LHCN-M2 (cell line): ENCODE data around the gene ZNF581. TPM values are rescaled to one million over a fixed set of nuclear protein-coding genes. Genes with fewer than 3 reads are reported as not detected.

Experiments used
- DNase-seq: peaks from one replicate; pipeline ENCODE4 v3.0.0-alpha.2; 2012; ENCODE audit warnings: low read depth
- total RNA-seq: library from RNA; depleted of rRNA; stranded (reverse); fragments of >200 nt; gene quantifications from 2 replicates; pipeline ENCODE4 v1.2.3, GENCODE V29; 2014

The ZNF581 gene
- total RNA-seq, 1 experiment from 2014 or later = 15.4 TPM

DNA sequence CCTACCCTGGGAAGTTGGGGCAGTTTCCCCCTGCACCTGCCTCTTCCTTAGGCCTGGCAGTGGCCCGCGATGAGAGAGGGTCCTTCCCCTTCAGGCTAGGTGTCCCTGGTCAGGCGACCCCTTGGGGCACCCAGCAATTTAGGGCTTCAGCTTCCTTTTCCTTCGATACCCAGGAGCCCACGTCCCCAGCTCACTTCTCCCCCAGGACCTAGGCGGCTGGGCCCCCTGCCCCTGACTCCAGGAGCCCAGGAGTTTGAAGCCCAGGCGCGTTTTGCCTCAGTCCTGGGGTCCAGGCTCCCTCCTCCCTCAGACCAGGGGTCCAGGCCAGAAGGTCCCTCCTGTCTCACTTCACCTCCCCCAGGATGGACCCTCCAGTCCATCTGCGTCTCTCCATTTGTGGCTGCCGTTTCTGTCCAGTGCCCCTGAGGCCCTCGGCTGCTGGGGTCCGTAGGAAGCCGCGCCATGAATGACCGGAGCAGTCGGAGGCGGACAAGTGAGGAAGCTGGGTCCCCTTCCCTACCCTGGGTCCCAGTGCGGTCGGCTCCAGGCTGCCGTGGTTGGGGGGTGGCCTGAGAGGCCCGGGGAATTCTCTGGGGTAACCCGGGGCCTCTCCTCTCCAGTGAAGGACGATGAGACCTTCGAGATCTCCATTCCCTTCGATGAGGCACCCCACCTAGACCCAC, 5.3 kb downstream of the ZNF581 start:
- no peak for DNase-seq

DNA sequence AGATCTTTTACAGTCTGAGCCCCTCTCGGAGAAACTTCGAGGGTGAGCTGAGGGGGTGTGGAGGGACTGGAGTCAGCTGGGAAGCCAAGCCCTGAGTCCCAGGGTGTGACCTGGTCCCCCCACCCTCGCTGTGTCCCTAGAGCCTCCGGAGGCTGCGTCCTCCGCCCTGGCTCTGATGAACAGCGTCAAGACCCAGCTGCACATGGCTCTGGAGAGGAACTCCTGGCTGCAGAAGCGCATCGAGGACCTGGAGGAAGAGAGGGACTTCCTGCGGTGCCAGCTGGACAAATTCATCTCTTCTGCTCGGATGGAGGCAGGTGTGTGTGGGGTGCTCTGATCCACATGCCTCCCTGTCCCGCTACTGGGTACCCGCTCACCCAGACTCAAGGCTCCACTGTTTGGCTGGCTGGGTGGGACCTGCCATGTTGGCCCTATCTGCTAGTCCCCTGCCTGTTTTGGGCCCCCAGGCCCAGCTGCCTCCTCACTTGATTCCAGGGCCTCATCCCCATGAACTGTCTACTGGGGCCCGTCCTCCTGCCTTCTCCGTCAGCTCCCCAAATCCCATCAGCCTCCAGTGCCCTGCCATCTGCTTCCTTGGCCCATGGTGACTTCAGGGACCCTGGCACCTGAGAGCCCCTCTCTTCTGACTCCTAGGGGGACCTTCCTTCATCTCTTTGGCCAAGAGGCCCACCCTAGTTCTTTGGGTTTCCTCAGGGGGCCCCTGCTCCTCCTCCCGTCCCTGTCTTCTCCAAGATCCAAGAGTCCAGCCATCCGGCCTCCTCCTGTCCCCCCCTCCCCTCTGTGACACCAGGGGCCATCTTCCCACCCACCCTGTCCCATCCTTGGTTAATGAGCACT, 6.0 kb downstream of the ZNF581 start:
- no peak for DNase-seq

DNA sequence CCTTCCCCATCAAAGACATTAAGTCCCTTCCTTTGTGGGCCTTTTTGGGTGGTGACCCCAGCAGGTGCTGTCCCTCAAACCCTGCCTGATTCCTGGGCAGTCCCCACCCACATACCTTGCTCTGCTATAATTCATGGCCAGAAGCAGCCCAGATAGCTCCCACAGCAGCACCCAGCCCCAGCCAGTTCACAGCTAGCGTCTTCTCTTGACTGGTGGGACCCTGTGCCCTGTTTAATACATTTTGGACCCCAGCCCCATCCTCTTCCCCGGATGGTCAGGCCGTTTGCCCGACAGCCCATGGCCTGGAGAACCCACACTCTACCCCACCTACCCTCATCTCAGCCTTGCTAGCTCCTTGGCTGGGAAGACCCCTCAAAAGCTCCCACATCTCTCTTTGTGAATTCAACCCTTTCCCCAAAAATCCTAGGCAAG, 6.7 kb downstream of the ZNF581 start:
- DNase-seq = no peak

DNA sequence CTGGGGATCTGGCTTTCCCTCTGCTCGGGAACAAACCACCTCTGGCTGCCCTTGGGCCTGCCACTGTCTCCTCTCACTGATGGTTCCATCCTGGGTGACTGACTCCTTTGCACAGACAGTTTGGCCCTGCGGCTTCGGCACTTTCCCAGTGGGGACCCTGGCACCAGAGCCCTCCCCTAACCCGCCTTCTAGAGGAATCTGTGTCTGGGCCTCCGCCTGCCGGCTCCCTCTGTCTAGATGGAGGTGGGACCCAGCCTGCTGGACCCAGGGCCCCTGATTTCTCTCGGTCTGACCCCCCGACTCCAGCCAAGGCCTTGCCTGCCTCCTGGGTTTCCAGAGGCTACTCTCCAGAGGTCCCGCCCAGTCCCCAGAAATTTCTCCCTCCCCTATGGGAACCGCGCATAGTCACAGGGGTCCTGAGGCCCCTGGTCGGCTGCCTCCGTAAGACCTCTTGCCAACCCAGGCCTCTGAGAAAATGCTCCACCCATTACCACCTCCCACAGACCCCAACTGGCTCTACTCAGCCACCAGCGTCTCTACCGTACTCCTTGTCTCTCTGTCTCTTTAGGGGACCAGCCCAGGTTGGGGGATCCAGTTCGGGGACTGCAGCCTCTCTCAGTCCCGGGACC, 7.3 kb downstream of the ZNF581 start:
- DNase-seq = no peak

DNA sequence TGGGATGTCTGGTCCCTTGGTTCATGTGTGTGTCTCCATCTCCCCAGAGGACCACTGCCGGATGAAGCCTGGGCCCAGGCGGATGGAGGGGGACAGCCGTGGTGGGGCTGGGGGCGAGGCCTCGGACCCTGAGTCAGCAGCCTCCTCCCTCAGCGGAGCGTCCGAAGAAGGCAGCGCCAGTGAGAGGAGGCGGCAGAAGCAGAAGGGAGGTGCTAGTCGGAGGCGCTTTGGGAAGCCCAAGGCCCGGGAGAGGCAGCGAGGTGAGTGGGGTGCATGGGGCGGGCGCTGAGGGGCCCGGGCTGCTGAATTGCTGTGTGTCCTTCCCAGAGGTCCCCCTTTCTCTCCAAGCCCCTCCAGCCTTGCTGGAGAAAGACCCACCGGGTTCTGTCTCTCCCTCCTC, 7.8 kb downstream of the ZNF581 start:
- no peak for DNase-seq

DNA sequence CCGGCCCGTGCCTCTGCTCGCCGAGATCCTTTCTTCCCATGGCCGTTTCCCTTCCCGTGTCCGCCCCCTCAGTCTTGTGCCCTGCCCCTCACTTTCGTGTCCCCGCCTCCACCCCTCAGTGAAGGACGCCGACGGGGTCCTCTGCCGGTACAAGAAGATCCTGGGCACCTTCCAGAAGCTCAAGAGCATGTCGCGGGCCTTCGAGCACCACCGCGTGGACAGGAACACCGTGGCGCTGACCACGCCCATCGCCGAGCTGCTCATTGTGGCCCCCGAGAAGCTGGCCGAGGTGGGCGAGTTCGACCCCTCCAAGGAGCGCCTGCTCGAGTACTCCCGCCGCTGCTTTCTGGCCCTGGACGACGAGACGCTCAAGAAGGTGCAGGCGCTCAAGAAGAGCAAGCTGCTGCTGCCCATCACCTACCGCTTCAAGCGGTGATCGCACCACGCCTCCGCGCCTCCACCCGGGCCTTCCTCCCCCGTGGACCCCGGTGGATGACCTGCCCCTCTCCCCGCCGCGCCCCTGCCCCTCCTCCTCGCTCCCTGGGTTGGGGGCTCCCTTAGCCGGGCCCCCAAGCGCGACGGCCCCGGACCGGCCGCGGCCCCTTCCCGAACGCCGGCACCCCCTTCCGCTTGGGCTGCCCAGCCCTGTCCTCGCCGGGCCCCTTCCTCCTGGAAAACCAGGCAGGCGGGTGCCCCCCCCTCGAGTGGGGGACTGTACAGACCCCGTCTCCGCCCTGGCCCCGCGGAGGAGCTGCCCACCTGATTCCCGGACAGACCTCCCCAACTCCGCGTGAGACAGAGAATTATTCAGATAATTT, 9.1 kb downstream of the ZNF581 start:
- no peak for DNase-seq

DNA sequence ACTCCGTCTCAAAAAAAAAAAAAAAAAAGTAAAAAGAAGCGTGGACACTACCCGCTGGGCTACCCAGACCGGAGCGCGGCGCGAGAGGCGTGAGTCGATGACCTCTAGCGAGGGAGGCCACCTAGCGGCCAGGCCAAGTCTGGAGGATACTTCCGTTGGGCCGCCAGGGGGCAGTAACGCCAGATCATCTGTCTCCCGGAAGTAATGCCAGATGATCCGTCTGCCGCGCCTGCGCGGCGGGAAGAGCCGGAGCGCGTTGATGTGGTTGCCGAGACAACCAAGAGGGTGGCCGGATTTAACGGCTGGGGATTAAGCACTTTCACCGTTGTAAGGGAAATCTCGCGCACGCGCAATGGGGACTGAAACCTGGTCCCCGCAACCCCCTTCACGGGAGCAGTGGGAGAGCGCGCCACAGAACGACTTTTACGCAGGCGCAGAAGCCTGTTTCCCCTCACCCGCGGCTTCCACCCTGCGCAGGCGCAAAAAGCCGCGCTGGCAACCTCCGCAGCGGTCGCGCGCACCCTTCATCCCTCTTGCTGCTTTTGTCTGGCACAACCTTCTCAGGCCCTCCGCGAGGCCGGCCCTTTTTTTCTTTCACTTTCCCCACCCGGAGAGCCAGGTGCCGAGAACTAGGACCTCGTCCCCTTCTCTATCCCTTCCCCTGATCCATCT, 10.3 kb downstream of the ZNF581 start:
- DNase-seq = peak; percentile 98

DNA sequence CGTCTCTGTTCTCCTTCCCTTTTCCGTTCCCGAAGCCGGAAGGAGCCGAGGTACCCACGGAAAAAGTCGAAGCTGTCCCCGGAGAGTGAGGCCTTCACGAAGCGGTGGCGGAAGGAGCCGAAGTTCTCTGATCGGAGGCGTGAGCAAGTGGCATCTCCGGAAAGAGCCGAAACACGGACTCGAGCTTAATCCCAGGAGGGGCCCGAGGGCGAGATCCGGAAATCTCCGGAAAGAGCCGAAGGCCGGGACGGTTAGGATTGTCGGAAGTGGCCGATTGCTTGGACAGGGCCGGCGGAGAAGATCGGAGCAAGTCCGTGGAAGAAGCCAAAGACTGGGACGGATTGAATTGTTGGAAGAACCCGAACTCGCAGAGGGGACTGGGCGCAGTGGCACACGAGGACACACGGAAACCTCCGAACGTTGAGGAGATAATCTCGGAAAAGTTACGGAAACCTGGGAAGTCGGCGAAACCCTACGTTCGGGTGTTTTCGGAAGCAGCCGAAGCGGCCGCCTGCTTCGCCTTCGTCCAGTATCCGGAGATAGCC, 10.9 kb downstream of the ZNF581 start:
- peak; percentile 98 for DNase-seq

DNA sequence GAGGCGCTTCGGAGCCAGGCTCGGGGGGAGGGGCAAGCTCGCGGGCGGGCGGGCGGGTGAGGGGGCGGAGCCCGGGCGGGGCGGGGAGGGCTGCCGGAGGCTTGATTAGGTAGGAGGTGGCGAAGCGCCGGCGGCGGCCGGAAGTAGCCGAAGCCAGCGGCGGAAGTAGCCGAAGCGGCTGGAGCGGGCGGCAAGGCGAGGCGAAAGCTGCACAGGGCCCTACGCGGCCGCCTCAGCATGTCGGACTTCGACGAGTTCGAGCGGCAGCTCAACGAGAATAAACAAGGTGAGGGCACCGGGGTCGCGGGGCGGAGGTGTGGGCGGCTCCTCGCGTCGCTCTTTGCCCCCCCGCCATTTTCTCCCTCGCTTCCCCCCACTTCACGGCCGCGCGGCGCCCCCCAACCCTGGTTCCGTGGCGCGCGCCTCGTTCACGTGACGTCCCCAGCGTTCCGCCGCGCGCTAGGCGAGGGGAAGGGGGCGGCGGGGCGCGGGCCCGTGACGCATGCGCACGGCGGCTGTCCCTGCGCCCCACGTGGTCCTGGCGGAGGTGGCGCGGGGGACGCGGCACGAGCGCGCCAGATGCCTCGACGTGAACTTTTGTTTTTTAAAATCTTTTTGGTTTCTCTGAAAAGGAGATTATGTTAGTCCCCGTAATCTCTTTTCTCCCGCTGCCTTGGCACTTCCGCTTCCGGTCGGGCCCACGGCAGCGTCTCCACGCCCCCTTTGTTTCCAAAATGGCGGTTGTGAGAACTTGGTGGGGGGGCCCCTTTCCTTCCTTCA, 11.6 kb downstream of the ZNF581 start, which contains the start of gene U2AF2:
Gene U2AF2 (plus strand): TSS at position 168 of the 780 bp plus-strand sequence. CDS start 70 bp downstream, at position 238.
- peak; percentile 84 for DNase-seq

DNA sequence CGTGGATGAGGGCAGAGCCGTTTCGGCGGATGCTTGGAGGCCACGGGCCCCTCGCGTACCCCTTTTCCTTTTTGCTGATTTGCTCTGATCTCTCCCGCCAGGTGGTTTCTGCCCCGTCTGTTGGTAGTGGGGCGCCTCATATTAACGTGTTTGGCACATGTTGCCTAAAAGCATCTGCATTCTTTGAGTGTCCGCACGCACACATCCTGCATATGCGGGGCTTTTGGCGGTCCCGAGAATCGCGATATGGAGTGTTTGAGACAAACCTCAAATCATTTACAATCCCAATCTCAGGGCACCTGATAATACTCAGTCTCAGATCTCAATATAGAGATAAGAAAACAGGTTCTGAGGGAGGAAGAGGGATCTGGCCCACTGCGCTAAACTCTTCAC, 12.2 kb downstream of the ZNF581 start:
- DNase-seq = no peak

DNA sequence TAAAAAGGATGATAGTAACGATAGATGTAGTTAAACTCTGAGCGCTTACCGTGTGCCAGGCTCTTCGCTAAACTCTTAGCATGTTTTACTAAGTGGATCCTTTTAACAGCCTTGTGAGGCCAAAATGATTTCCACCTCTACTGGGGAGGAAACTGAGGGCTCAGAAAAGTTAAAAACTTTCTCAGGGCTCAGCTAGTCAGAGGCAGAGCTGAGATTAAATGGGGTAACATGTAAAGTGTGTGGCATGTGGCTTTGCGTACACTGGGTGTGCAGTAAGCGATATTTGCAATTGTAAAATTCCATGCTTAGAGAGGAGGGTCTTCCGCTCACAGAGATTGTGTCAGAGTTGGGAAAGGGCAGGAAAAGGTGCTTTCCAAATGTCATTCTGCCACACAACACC, 13.1 kb downstream of the ZNF581 start:
- DNase-seq = no peak

DNA sequence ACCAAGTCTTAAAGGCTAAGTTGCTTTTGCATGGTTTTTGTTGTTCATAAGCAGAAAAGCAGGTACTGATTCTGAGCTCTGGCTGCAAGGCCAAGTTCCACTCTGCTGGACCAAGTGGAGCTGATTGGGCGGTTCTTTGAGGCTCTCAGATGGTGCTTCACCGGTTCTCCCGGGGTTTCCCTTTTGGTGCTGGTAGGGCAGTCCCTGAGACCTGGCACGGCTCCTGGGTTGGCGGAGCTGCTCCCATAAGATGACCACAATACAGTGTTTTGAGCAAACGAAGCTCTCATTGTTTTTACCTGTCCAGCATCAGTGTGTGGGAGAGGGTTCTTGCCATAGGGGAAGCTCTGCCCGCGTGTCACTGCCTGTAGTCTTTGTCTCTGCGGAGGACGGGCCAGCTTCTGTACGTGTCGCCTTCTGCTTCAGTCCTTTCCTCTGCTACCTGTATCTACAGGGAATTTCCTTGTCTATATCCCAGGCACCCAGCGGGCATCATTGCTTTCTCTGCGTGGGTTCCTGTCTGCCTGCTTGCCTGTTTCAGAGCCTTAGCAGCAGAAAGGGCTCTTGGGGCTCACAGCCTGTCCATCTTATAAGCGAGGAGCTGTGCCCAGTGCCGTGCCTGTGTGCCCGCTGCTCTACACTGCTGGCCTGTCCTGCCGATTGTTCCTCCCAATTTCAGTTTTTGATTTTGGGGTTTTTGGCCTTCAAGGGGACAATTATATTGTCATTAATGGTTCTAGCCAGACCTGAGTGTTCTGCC, 13.7 kb downstream of the ZNF581 start:
- DNase-seq = no peak

DNA sequence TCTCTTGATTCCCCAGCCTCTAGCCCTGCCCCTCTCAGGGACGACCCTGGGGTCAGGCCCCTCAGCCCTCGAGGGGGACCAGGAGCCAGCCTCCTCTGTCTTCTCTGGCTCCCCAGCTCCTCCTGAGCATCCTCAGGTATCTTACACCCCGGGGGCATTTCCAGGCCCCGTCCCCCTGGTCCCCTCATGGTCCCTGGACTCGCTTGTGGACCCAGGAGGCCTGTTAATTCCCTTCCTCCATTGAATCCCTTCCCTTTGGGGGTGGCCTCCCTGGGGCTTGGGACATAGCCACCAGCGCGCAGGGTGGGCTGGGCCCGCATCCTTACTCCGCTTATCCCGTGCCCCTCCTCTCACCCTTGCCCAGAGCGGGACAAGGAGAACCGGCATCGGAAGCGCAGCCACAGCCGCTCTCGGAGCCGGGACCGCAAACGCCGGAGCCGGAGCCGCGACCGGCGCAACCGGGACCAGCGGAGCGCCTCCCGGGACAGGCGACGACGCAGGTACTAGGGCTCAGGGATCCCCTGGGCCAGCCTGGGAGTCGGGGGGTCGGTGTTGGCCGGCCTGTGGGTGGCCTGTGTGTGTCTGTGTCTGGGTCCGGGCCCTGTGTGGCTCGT, 15.5 kb downstream of the ZNF581 start:
- no peak for DNase-seq

DNA sequence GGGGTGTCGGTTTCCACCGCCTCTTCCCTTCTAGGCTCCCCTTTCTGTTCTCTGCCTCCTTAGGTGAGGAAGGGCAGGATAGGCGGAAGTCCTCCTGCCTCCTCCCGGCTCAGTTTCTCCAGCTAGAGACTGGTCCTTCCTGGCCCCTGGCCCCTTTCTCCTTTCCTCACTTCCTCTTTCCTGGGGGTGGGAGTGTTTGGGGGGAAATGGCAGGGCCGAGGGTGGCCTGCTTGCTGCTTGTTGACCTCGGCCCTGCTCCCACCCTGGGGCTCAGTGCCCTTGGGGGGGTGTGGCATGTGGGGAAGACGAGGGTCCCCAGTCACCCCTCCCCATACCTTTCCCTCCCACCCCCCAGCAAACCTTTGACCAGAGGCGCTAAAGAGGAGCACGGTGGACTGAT, 16.4 kb downstream of the ZNF581 start:
- DNase-seq = no peak

DNA sequence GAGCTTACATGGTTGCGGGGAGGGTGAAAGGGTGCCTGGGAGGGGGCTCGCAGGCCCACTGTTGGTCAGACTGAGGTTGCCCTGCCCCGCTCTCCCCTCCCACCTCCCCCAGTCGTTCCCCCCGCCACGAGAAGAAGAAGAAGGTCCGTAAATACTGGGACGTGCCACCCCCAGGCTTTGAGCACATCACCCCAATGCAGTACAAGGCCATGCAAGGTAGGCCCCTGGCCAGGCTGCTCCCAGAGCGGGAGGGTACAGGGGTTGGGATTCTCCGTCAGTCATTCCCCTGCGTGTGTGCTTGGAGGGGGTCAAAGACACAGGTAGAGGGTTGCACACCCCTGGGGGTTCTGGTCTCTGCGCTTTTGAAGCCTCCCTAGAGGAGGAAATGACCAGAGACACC, 17.0 kb downstream of the ZNF581 start:
- DNase-seq = no peak

DNA sequence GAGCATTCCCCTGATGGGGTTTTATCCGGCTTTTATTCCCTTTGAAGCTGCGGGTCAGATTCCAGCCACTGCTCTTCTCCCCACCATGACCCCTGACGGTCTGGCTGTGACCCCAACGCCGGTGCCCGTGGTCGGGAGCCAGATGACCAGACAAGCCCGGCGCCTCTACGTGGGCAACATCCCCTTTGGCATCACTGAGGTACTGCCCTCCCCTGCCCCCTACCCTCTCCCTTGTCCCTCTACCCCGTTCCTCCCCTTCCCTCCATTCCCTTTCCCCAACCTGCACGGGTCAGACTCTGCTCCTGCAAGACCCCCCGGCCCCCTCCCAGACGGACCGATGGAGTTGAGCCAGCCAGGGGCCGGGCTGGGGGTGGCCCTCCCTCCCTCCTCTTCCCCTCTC, 17.5 kb downstream of the ZNF581 start:
- no peak for DNase-seq

DNA sequence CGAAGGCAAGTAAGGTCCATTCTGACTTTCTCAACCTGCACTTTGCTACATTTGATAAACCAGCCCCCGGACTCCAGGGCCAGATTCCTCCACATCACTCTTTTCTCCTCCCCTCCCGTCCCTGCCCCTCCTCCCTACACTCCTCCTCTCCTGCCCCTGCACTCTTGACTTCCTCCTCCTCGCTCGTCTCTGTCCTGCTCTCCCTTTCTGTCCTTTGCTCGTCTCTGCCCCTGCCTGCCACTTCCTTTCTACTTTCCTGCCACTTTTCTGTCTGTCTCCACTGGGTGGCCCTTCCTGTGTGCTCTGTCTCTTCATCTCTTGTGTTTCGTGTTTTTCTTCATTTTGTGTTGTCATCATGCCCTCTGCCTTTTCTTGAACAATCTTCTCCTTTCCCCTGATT, 18.4 kb downstream of the ZNF581 start:
- no peak for DNase-seq

DNA sequence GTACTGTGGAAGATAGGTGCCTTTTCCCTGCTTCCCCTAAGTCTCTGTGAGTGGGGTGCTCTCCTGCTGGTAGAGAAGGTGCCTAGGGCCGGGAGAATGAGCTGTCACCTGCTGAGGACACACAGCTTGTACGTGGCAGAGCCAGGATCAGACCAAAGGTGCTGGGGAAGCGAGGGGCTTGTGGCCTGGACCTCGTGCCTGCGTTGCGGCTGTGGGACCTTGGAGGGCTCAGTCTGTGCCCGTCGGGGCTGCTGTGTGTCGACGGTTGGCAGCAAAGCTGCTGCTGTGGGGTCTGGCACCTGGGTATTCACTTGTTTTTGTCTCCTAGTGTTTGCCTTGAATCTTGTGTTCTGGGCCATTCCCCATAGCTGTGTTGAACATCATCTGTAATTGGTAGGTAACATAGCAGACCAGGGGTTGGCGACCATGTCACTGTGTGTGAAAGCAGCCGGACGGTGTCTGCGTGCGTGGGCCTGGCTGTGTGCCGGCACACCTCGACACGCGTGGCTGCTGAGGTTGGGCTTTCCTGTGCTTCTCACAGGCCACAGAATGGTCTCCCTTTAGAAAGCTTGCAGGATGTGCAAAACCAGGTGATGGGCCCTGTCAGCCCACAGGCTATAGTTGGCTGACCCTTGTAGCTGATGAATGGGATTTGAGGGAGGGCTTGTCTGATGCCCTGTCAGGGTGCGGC, 20.5 kb downstream of the ZNF581 start:
- DNase-seq = no peak
